Stimulated activated CD4-positive, alpha-beta T cell treated with anti-CD3 and anti-CD28 coated beads, Interleukin-15, amount 100 ng/mL, for 48 hours (primary cell): Measurements from ENCODE around the gene SLC38A4.
"Not testable (repeated sequence)": the region's sequence is repeated elsewhere in the genome, so short reads cannot be mapped to it uniquely, and the experiment has no call there.

Experiments used
- DNase-seq, 2 donors: peaks; one replicate each; pipeline ENCODE4 v3.0.0-alpha.2; 2020; ENCODE audit warnings: low read depth in 2 of 2

SLC38A4 gene

GRCh38 chr12:46777587-46777986 is 48.2 kb downstream of the SLC38A4 start:
- DNase-seq, result no peak

DNA sequence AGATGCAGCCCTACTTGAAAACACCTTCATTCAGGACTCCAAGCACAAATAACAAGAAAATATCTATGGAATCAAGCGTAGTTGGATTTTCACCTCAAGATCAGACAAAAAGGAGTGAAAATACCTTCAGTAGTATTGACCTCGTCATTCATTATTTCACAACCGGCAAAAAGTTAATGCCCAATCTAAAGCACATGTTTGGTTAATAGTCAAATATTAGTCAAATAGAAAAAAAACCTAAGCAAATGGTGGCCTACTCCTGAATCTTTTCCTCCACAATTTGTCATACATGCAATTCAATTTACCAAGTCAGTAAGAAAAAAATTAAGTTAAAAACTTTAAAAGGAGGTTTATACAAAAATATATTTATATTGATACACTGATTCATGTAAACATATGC is 50.0 kb downstream of the SLC38A4 start:
- DNase-seq, result no peak

GRCh38 chr12:46774322-46774633 is 51.5 kb downstream of the SLC38A4 start:
- DNase-seq, result no peak

GRCh38 chr12:46773586-46774321 is 52.0 kb downstream of the SLC38A4 start:
- no peak for DNase-seq

- no peak for DNase-seq
Observed at GRCh38 chr12:46771268-46771827, 54.4 kb downstream of the SLC38A4 start.

DNA sequence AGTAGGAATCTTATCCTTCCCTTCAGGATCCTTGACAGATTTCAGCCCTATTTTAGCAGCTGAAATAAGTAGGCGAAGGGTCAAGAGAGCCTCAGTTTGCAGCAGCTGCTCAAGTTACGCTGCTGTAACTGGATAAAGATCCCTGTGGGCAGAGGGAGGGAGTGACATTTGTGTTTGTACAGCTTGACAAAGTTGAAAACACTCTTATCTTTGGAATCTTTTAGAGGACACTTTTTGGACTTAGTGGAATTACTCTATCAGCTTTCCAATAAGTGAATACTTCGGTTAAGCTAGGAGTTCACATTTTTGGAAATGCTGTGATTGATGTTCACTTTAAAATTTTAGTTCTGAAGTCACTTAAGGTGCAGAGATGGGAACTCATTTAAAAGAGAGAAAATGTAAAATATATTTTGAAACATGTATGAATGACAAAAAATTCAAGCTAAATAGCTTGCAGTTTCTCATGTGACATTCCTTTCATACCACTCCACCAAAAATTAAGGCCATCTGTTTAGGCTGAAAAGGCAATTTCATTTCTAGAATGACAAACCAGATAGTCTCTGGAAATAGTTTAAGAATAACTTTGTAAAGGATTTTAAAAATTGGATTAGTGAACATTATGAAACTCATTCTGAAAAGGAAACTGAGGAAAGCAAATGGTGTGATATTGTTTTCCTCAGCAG is 55.2 kb downstream of the SLC38A4 start:
- no peak for DNase-seq

DNA sequence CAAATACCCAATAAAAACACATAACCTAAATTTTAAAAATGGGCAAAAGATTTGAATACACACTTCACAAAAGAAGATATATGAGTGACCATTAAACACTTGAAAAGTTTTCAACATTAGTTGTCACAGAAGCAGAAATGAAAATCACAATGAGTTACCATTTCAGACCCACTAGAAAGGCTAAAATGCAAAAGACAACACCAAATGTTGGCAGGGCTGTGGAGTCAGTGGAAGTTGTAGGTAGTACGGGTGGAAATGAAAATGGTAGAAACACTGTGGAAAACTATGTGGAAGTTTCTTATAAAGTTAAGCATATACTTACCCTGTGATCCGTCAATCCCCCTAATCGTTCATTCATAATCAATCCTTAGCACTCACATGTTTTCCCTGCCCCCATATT is 61.8 kb downstream of the SLC38A4 start:
- no peak for DNase-seq

GRCh38 chr12:46763230-46763629 is 62.6 kb downstream of the SLC38A4 start:
- DNase-seq, result peak in 1 of 2 donors; percentile 1

GRCh38 chr12:46754550-46754949 is 71.2 kb downstream of the SLC38A4 start:
- DNase-seq, result no peak

- DNase-seq, result no peak
Observed at GRCh38 chr12:46752396-46752795, 73.4 kb downstream of the SLC38A4 start.

DNA sequence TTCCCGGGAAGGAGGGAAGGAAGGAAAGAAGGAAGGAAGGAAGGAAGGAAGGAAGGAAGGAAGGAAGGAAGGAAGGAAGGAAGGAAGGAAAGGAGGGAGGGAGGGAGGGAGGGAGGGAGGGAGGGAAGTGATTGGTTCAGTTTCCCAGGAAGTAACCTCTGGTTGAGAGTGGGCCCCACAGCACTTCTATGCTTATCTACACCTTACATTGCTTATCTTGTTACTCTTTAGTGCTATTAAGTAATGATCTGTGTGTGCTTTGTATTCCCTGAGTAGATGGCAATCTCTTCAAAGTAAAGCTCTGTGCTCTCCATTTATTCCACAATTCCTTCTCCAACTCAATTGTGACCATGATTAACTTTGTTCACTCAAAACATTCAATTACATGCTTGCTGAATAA is 74.6 kb downstream of the SLC38A4 start:
- DNase-seq, result no peak

DNA sequence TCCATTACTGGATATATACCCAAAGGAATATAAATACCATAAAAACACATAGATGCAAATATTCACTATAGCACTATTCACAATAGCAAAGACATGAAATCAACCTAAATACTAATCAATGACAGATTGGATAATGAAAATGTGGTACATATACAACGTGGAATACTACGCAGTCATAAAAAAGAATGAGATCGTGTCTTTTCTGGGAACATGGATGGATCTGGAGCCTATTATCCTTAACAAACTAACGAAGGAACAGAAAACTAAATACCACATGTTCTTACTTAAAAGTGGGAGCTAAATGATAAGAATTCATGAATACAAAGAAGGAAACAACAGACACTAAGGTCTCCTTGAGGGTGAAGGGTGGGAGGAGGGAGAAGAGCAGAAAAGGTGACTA is 76.5 kb downstream of the SLC38A4 start:
- DNase-seq, result no peak

GRCh38 chr12:46744283-46744682 is 81.5 kb downstream of the SLC38A4 start:
- DNase-seq, result no peak

- DNase-seq, result no peak
Observed at GRCh38 chr12:46743456-46743855, 82.3 kb downstream of the SLC38A4 start.

DNA sequence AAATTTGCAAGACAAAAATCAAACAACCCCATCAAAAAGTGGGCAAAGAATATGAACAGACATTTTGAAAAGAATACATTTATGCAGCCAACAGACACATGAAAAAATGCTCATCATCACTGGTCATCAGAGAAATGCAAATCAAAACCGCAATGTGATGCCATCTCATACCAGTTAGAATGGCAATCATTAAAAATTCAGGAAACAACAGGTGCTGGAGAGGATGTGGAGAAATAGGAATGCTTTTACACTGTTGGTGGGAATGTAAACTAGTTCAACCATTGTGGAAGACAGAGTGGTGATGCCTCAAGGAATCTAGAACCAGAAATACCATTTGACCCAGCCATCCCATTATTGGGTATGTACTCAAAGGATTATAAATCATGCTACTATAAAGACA is 83.5 kb downstream of the SLC38A4 start:
- DNase-seq, result not testable (repeated sequence)

DNA sequence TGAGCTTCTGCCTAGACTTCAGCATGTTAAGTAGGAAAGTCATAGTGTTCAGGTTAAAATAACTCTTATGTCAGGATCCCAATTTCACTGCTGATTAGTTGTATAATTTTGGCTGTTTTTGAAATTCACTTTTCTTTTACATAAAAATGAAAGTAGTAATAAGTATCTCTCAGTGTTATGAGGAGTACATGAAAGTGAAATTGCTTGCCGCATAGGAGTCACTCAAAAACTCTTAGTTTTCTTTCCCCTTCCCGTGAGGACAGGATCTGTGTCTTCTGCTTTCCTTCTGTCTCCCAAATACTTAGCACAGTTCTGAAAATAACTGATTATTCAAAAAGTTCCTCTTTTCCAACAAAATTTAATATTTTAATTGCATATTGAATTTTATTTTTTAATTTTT is 100.5 kb downstream of the SLC38A4 start:
- DNase-seq, result no peak

- DNase-seq, result no peak
Observed at GRCh38 chr12:46723629-46724419, 102.0 kb downstream of the SLC38A4 start.

DNA sequence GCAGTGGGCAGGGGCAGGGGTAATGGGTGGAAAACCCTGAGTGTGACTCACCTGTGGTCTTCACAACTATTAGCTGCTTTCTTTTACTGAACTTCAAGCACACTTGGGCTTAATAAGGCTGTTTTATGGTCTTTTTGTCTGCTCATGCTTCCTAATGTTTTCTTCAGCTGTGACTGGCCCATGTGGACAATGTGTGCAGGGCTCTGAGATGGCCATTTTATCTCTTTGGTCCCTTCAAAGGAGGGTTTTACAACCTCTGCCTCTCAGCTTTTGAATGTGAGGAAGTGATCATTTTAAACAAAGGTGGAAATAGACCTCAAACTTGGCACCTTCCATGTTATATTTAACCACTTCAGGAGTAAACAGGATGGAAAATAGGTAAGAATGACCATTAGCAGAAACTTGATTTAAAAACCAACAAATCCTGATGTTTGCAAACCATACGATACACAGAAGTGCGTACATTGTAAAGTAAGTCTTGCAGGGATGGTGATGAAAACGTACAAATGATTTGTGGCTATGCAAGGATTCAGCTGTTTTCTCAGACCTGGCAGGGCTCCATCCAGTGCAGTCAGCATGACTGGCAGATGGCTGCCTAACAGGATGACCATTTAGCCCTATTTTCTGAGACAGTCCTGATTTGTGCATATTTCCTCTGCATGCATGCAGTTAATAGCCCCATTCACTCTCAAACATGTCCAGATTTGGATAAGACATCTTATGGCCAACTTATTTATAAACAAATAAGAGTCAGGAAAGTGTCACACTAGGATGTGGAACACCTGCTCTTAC is 103.2 kb downstream of the SLC38A4 start:
- no peak for DNase-seq

DNA sequence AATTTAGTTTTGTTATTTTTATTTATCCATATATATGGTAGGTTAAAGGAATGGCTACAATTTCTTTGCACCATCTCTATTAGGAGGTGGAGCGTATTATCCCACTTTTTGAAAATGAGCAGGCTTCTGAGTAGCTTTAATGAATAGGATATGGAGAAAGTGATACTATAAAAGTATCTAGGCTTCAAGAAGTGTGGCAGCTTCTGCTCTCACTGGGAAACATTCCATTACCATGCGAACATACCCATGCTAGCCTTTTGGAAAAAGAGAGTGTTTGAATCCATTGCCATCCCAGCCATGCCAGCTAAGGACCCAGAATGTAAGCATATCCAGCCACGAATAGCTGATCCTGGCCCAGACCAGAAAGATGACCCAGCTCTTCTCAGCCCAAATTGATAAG is 107.3 kb downstream of the SLC38A4 start:
- DNase-seq, result no peak

DNA sequence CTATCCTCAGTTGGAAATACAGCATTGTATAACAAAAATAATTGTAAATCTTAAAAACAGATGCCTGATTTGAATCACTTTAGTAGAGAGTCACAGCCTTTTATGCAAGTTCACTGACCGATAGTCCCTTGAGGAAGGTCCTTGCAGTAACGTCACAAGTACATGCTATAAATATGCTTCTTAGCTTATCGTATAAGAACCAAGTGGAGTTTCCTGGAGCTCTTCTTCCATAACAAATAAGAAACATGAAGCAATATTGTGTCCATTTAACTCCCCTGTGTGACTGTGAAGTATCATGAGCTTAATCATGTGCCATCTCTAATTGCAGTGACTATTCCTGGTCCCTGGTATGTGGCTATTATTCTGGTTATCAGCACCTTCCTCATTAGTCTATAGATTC is 107.9 kb downstream of the SLC38A4 start:
- DNase-seq, result no peak

DNA sequence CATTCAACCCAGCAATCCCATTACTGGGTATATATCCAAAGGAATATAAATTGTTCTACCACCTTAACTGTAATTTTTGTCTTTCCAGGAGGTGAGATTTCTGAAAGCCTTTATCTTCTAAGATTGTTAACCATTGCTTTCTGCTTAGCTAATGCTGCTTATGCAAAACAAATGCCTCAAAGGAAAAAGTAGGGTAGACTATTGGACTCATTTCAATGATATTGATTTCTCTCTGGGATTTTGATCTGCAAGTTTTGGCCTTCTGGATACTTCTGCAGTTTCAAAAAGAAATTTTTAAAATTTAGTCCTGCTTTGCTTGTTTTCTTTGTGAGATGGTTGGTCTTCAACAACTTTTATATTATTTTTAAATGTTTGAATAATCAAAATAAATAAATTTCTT is 108.6 kb downstream of the SLC38A4 start:
- DNase-seq, result no peak
